Fibroblast of lung (primary cell): ENCODE measurements around the gene SOX15. TPM values are rescaled to one million over a fixed set of nuclear protein-coding genes. Genes with fewer than 3 reads are reported as not detected.
A peak's percentile ranks its signal among the peaks of the same experiment; 100 is the strongest.
"Not testable (repeated sequence)": the region's sequence is repeated elsewhere in the genome, so short reads cannot be mapped to it uniquely, and the experiment has no call there.

Source experiments
- DNase-seq, 2 donors: peaks; one replicate each; pipeline versions ENCODE4 v3.0.0 to v3.0.0-alpha.2; 2010; ENCODE audit warnings: low read depth in 2 of 2
- H2AFZ ChIP-seq: 2 replicates; pipeline ENCODE4 v1.5.1; 2012; ENCODE audit warnings: low read length, control low read depth, inconsistent platforms
- H3K27ac ChIP-seq: 2 replicates; pipeline ENCODE4 v1.5.1; 2011; ENCODE audit warnings: low read length, control low read depth; ENCODE audit not compliant: insufficient read depth
- H3K27me3 ChIP-seq: 2 replicates; pipeline ENCODE4 v1.5.1; 2011; ENCODE audit warnings: mild to moderate bottlenecking, low read length; ENCODE audit not compliant: control insufficient read depth, insufficient read depth
- H3K36me3 ChIP-seq: 2 replicates; pipeline ENCODE4 v1.5.1; 2011; ENCODE audit warnings: low read length; ENCODE audit not compliant: control insufficient read depth, insufficient read depth
- H3K4me1 ChIP-seq: 2 replicates; pipeline ENCODE4 v1.5.1; 2011; ENCODE audit warnings: low read length; ENCODE audit not compliant: control insufficient read depth, insufficient read depth; ENCODE audit errors: extremely low read depth
- H3K4me2 ChIP-seq: 2 replicates; pipeline ENCODE4 v1.5.1; 2011; ENCODE audit warnings: low read length, control low read depth; ENCODE audit not compliant: insufficient read depth; ENCODE audit errors: extremely low read depth
- H3K4me3 ChIP-seq, 4 experiments: fragments of 200-600 bp in 1 of 4; sonication (generic) in 1 of 4; replicated peaks in 1 of 4; 2 replicates each; pipeline ENCODE4 v1.5.1; 2011 to 2016; ENCODE audit warnings: low read length in 4 of 4, low read depth in 3 of 4, mild to moderate bottlenecking in 3 of 4, control low read depth in 2 of 4, inconsistent platforms in 1 of 4, mixed read lengths in 1 of 4; ENCODE audit not compliant: insufficient read depth in 1 of 4; ENCODE audit errors: control extremely low read depth in 1 of 4
- H3K79me2 ChIP-seq: 2 replicates; pipeline ENCODE4 v1.5.1; 2012; ENCODE audit warnings: mild to moderate bottlenecking, low read length, inconsistent platforms; ENCODE audit not compliant: control insufficient read depth, insufficient read depth
- H3K9ac ChIP-seq: 2 replicates; pipeline ENCODE4 v1.5.1; 2011; ENCODE audit warnings: mild to moderate bottlenecking, low read length, control low read depth; ENCODE audit not compliant: insufficient read depth
- H3K9me3 ChIP-seq: 2 replicates; pipeline ENCODE4 v1.5.1; 2012; ENCODE audit warnings: low read depth, low read length; ENCODE audit not compliant: control insufficient read depth, insufficient read depth
- H4K20me1 ChIP-seq: 2 replicates; pipeline ENCODE4 v1.5.1; 2011; ENCODE audit warnings: low read length; ENCODE audit not compliant: control insufficient read depth, insufficient read depth; ENCODE audit errors: extremely low read depth
- CTCF ChIP-seq, 2 donors: IDR thresholded peaks in 1 of 2; conservative IDR thresholded peaks in 1 of 2; 1 replicate in 1 of 2; 2 replicates in 1 of 2; pipeline ENCODE4 v1.5.1; 2011 to 2012; ENCODE audit warnings: low read length in 2 of 2, control low read depth in 1 of 2, inconsistent platforms in 1 of 2, low read depth in 1 of 2, mild to moderate bottlenecking in 1 of 2
- EZH2 ChIP-seq: IDR thresholded peaks from 2 replicates; pipeline ENCODE4 v1.5.1; 2012; ENCODE audit warnings: low read length, control low read depth, mild to moderate bottlenecking; ENCODE audit errors: missing control alignments
- polyA plus RNA-seq, 2 donors: library from polyadenylated mRNA; depleted of rRNA in 1 of 2; stranded (reverse) in 1 of 2; unstranded in 1 of 2; fragments of >200 nt; gene quantifications; 2 replicates each; pipeline ENCODE4 v1.2.1, GENCODE V29; 2011 to 2012; ENCODE audit warnings: missing spikeins in 1 of 2
- total RNA-seq: library from RNA; depleted of rRNA; stranded (reverse); fragments of >200 nt; gene quantifications from 2 replicates; pipeline ENCODE4 v1.2.1, GENCODE V29; 2014

SOX15 gene
- total and polyA plus RNA-seq, 2 donors (not counting 1 experiment from before 2014, with no cell fraction given) = 0.36 to 0.50 TPM

GRCh38 chr17:7626307-7626706 is 36.4 kb upstream of the SOX15 start:
- Histone ChIP-seq H3K4me3 (peak overlapping the region in 3 of 4 experiments; percentile 62 to 86 (median 80)), H4K20me1 (no peaks in the 10 kb centered on the region), H3K36me3 (no peaks in the 10 kb centered on the region), H3K4me1 (peaks cover 5% of the 10 kb centered on the region), H3K9ac (no peak overlapping the region), H3K4me2 (peak overlapping the region; percentile 95), H3K27ac (no peak overlapping the region), H3K79me2 (peaks cover 8% of the 10 kb centered on the region), H3K9me3 (no peaks in the 10 kb centered on the region), H2AFZ (no peak overlapping the region), H3K27me3 (no peaks in the 10 kb centered on the region)
- TF ChIP-seq EZH2 (no peak), CTCF (conservative IDR thresholded peaks at IDR 0.05 in 1 of 2, IDR thresholded peaks at IDR 0.05 in 1 of 2; ENCODE audit: low read depth in 1 of 2, low read length in 2 of 2) (no peak)
- no peak for DNase-seq

GRCh38 chr17:7625749-7626148 is 35.9 kb upstream of the SOX15 start:
- not testable (repeated sequence) for H3K9me3 ChIP-seq, H4K20me1 ChIP-seq, H3K9ac ChIP-seq, H3K4me2 ChIP-seq, H3K27ac ChIP-seq, DNase-seq, H3K4me3 ChIP-seq, H3K4me1 ChIP-seq, H3K79me2 ChIP-seq, H3K27me3 ChIP-seq, H3K36me3 ChIP-seq, H2AFZ ChIP-seq

DNA sequence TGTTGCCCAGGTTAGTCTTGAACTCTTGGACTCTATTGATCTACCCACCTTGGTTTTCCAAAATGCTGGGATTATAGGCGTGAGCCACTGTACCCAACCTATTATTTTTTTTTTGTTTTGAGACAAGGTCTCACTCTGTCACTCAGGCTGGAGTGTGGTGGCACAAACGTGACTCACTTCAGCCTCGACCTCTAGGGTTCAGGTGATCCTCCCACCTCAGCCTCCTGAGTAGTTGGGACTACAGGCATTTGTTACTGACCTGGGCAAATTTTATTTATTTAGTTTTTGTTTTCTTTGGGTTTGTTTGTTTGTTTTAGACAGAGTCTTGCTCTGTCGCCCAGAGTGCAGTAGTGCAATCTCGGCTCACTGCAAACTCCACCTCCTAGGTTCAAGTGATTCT is 33.8 kb upstream of the SOX15 start:
- Histone ChIP-seq H3K36me3 (no peaks in the 10 kb centered on the region), H3K4me2 (no peak overlapping the region), H3K4me3 (no peak overlapping the region), H3K9me3 (no peaks in the 10 kb centered on the region), H3K9ac (no peak overlapping the region), H2AFZ (no peak overlapping the region), H3K79me2 (peaks cover 8% of the 10 kb centered on the region), H3K4me1 (peaks cover 5% of the 10 kb centered on the region), H3K27me3 (peaks cover 3% of the 10 kb centered on the region), H3K27ac (no peak overlapping the region), H4K20me1 (no peaks in the 10 kb centered on the region)
- TF ChIP-seq EZH2 (no peak), CTCF (conservative IDR thresholded peaks at IDR 0.05 in 1 of 2, IDR thresholded peaks at IDR 0.05 in 1 of 2; ENCODE audit: low read depth in 1 of 2, low read length in 2 of 2) (no peak)
- DNase-seq = no peak
